ENCODE measurements around the gene LMOD2. TPM values are rescaled to one million over a fixed set of nuclear protein-coding genes. Genes with fewer than 3 reads are reported as not detected.

Gene LMOD2
- total RNA-seq, 1 experiment from 2014 or later: not detected

- Histone ChIP-seq H3K4me1 (ENCODE audit: insufficient read depth, low read length) (no peaks in the 10 kb centered on the region), H3K36me3 (ENCODE audit: low read depth, low read length) (no peaks in the 10 kb centered on the region), H3K9ac (ENCODE audit: low read length) (no peak overlapping the region), H3K4me2 (ENCODE audit: low read length) (no peak overlapping the region), H3K27me3 (ENCODE audit: low read length) (no peaks in the 10 kb centered on the region), H4K20me1 (ENCODE audit: low read length) (no peaks in the 10 kb centered on the region), H3F3A (ENCODE audit: low read length, unreplicated experiment) (no peaks in the 10 kb centered on the region), H2AFZ (ENCODE audit: low read length) (no peak overlapping the region), H3K27ac (ENCODE audit: low read length) (no peak overlapping the region), H3K4me3 (ENCODE audit: low read length) (no peak overlapping the region), H3K9me3 (ENCODE audit: low read length) (no peaks in the 10 kb centered on the region), H3K79me2 (ENCODE audit: low read length) (no peaks in the 10 kb centered on the region), H3K9me2 (replicated peaks; ENCODE audit: low read length) (no peaks in the 10 kb centered on the region)
- DNase-seq: no peak
- ChIA-PET CTCF (no interaction called here), POLR2A (ENCODE audit: unreplicated experiment) (no interaction called here)
- no TSS peak for BruUV-seq (replicated peaks)
- no peak for ATAC-seq
- intact Hi-C loops (cut with micrococcal nuclease): no loop called here
- TF ChIP-seq EZH2 (IDR thresholded peaks at IDR 0.05; ENCODE audit: low read length, unreplicated experiment): no peak
- TF ChIP-seq CTCF (conservative IDR thresholded peaks at IDR 0.05; ENCODE audit: low read depth, low read length): no peak
- no peak for TF ChIP-seq EZH2phosphoT487 (IDR thresholded peaks at IDR 0.05; ENCODE audit: borderline replicate concordance, low read length)
These were observed 18.2 kb downstream of the LMOD2 start for GRCh38 chr7:123673752-123674398.

GRCh38 chr7:123674399-123675180 lies 18.9 kb downstream of the LMOD2 start:
- ChIA-PET CTCF (no interaction called here), POLR2A (ENCODE audit: unreplicated experiment) (no interaction called here)
- Histone ChIP-seq H3K27ac (ENCODE audit: low read length) (no peak overlapping the region), H3K4me1 (ENCODE audit: insufficient read depth, low read length) (no peaks in the 10 kb centered on the region), H3K79me2 (ENCODE audit: low read length) (no peaks in the 10 kb centered on the region), H3K36me3 (ENCODE audit: low read depth, low read length) (peaks cover 1% of the 10 kb centered on the region; the same call in 1 of the 2 replicates), H4K20me1 (ENCODE audit: low read length) (no peaks in the 10 kb centered on the region), H2AFZ (ENCODE audit: low read length) (no peak overlapping the region), H3K27me3 (ENCODE audit: low read length) (no peaks in the 10 kb centered on the region), H3K4me3 (ENCODE audit: low read length) (no peak overlapping the region), H3F3A (ENCODE audit: low read length, unreplicated experiment) (no peaks in the 10 kb centered on the region), H3K9me3 (ENCODE audit: low read length) (no peaks in the 10 kb centered on the region), H3K9ac (ENCODE audit: low read length) (no peak overlapping the region), H3K4me2 (ENCODE audit: low read length) (no peak overlapping the region), H3K9me2 (replicated peaks; ENCODE audit: low read length) (no peaks in the 10 kb centered on the region)
- no peak for DNase-seq
- intact Hi-C loops (cut with micrococcal nuclease): no loop called here
- no peak for ATAC-seq
- no TSS peak for BruUV-seq (replicated peaks)
- no peak for TF ChIP-seq CTCF (conservative IDR thresholded peaks at IDR 0.05; ENCODE audit: low read depth, low read length)
- TF ChIP-seq EZH2 (IDR thresholded peaks at IDR 0.05; ENCODE audit: low read length, unreplicated experiment): no peak
- TF ChIP-seq EZH2phosphoT487 (IDR thresholded peaks at IDR 0.05; ENCODE audit: borderline replicate concordance, low read length): no peak

- no peaks in the 10 kb centered on the region for H4K20me1 ChIP-seq (ENCODE audit: low read length)
- H3K36me3 ChIP-seq (ENCODE audit: low read depth, low read length): peaks cover 5% of the 10 kb centered on the region; the same call in 1 of the 2 replicates
- ATAC-seq (no peak), DNase-seq (no peak)
- no peak overlapping the region for H3K4me2 ChIP-seq (ENCODE audit: low read length)
- H3K9ac ChIP-seq (ENCODE audit: low read length): no peak overlapping the region
- intact Hi-C loops (cut with micrococcal nuclease): no loop called here
- POLR2A ChIA-PET (ENCODE audit: unreplicated experiment): no interaction called here
- no peaks in the 10 kb centered on the region for H3K27me3 ChIP-seq (ENCODE audit: low read length)
- TF ChIP-seq CTCF (conservative IDR thresholded peaks at IDR 0.05; ENCODE audit: low read depth, low read length): no peak
- TF ChIP-seq EZH2phosphoT487 (IDR thresholded peaks at IDR 0.05; ENCODE audit: borderline replicate concordance, low read length): no peak
- TF ChIP-seq EZH2 (IDR thresholded peaks at IDR 0.05; ENCODE audit: low read length, unreplicated experiment): no peak
- H2AFZ ChIP-seq (ENCODE audit: low read length): no peak overlapping the region
- H3K9me2 ChIP-seq (replicated peaks; ENCODE audit: low read length): no peaks in the 10 kb centered on the region
- no peak overlapping the region for H3K27ac ChIP-seq (ENCODE audit: low read length)
- no TSS peak for BruUV-seq (replicated peaks)
- CTCF ChIA-PET: no interaction called here
- no peaks in the 10 kb centered on the region for H3F3A ChIP-seq (ENCODE audit: low read length, unreplicated experiment)
- no peaks in the 10 kb centered on the region for H3K9me3 ChIP-seq (ENCODE audit: low read length)
- H3K4me1 ChIP-seq (ENCODE audit: insufficient read depth, low read length): no peaks in the 10 kb centered on the region
- no peaks in the 10 kb centered on the region for H3K79me2 ChIP-seq (ENCODE audit: low read length)
- H3K4me3 ChIP-seq (ENCODE audit: low read length): no peak overlapping the region
These were observed 19.5 kb downstream of the LMOD2 start for GRCh38 chr7:123675181-123675473.
